ENCODE measurements around the gene KCNJ12. TPM values are rescaled to one million over a fixed set of nuclear protein-coding genes. Genes with fewer than 3 reads are reported as not detected.
"Not testable (repeated sequence)": the region's sequence is repeated elsewhere in the genome, so short reads cannot be mapped to it uniquely, and the experiment has no call there.

The KCNJ12 gene
- polyA plus RNA-seq, 3 donors, result not detected

- no peaks in the 10 kb centered on the region for H3K36me3 ChIP-seq (replicated peaks in 1 of 2; ENCODE audit: control insufficient read depth in 1 of 2, insufficient read depth in 2 of 2, low read length in 2 of 2)
- no peak overlapping the region for H3K9ac ChIP-seq (ENCODE audit: insufficient read depth, low read length, poor library complexity, severe bottlenecking)
- no peaks in the 10 kb centered on the region for H3K4me1 Mint-ChIP-seq
- H3K27me3 ChIP-seq (ENCODE audit: control insufficient read depth in 2 of 2, insufficient read depth in 2 of 2, low read length in 2 of 2), result no peaks in the 10 kb centered on the region
- H3K4me3 Mint-ChIP-seq, result no peak overlapping the region
- H3K79me2 ChIP-seq (ENCODE audit: insufficient read depth, low read length), result no peaks in the 10 kb centered on the region
- WGBS (ENCODE audit: insufficient coverage), result 77% methylated on average over 12 of the region's 21 CpGs
- H3K4me1 ChIP-seq (ENCODE audit: control insufficient read depth in 1 of 2, insufficient read depth in 2 of 2, low read length in 2 of 2), result no peaks in the 10 kb centered on the region
- H3K9me3 ChIP-seq (replicated peaks in 1 of 2; ENCODE audit: control insufficient read depth in 1 of 2, insufficient read depth in 1 of 2, low read length in 2 of 2), result no peaks in the 10 kb centered on the region
- no peak for DNase-seq
- TF ChIP-seq CTCF (IDR thresholded peaks at IDR 0.05), result no peak
- no peaks in the 10 kb centered on the region for H4K20me1 ChIP-seq (ENCODE audit: insufficient read depth, low read length)
- H3K27me3 Mint-ChIP-seq (ENCODE audit: low read depth in 3 of 3), result peaks cover 0 to 2% (median 0%) of the 10 kb centered on the region in 3 donors
- no peak overlapping the region for H3K4me2 ChIP-seq (replicated peaks; ENCODE audit: extremely low read depth, low read length, poor library complexity, severe bottlenecking)
- no peaks in the 10 kb centered on the region for H3K36me3 Mint-ChIP-seq
- no peak overlapping the region for H3K27ac Mint-ChIP-seq
- H3K4me3 ChIP-seq (replicated peaks in 1 of 3; ENCODE audit: low read depth in 2 of 3, low read length in 3 of 3), result no peak overlapping the region
- H3K9me3 Mint-ChIP-seq, result peaks cover 0 to 18% (median 5%) of the 10 kb centered on the region in 7 donors
- intact Hi-C loops (cut with micrococcal nuclease), result no loop called here
- H3K27ac ChIP-seq (ENCODE audit: low read depth in 1 of 2, low read length in 2 of 2), result no peak overlapping the region
- H2AFZ ChIP-seq (ENCODE audit: insufficient read depth, low read depth, low read length, poor library complexity, severe bottlenecking), result no peak overlapping the region
These were observed 42.5 kb downstream of the KCNJ12 start for GRCh38 chr17:21418446-21419298.

- intact Hi-C loops (cut with micrococcal nuclease), result no loop called here
- TF ChIP-seq CTCF (IDR thresholded peaks at IDR 0.05), result no peak
- H3K79me2 ChIP-seq (ENCODE audit: insufficient read depth, low read length), result no peaks in the 10 kb centered on the region
- H3K36me3 ChIP-seq (replicated peaks in 1 of 2; ENCODE audit: control insufficient read depth in 1 of 2, insufficient read depth in 2 of 2, low read length in 2 of 2), result no peaks in the 10 kb centered on the region
- no peaks in the 10 kb centered on the region for H3K4me1 ChIP-seq (ENCODE audit: control insufficient read depth in 1 of 2, insufficient read depth in 2 of 2, low read length in 2 of 2)
- H3K4me3 ChIP-seq (replicated peaks in 1 of 3; ENCODE audit: low read depth in 2 of 3, low read length in 3 of 3), result no peak overlapping the region
- no peaks in the 10 kb centered on the region for H4K20me1 ChIP-seq (ENCODE audit: insufficient read depth, low read length)
- H3K27ac ChIP-seq (ENCODE audit: low read depth in 1 of 2, low read length in 2 of 2), result no peak overlapping the region
- H3K9me3 ChIP-seq (replicated peaks in 1 of 2; ENCODE audit: control insufficient read depth in 1 of 2, insufficient read depth in 1 of 2, low read length in 2 of 2), result no peaks in the 10 kb centered on the region
- Mint-ChIP-seq H3K27ac (no peak overlapping the region), H3K4me3 (no peak overlapping the region), H3K9me3 (peaks cover 0 to 13% (median 3%) of the 10 kb centered on the region in 7 donors), H3K27me3 (ENCODE audit: low read depth in 3 of 3) (peaks cover 0 to 2% (median under 1%) of the 10 kb centered on the region in 3 donors), H3K4me1 (no peaks in the 10 kb centered on the region), H3K36me3 (no peaks in the 10 kb centered on the region)
- 79% methylated on average over 22 of the region's 25 CpGs for WGBS (ENCODE audit: insufficient coverage)
- no peak for DNase-seq
- H2AFZ ChIP-seq (ENCODE audit: insufficient read depth, low read depth, low read length, poor library complexity, severe bottlenecking), result no peak overlapping the region
- H3K4me2 ChIP-seq (replicated peaks; ENCODE audit: extremely low read depth, low read length, poor library complexity, severe bottlenecking), result no peak overlapping the region
- H3K27me3 ChIP-seq (ENCODE audit: control insufficient read depth in 2 of 2, insufficient read depth in 2 of 2, low read length in 2 of 2), result no peaks in the 10 kb centered on the region
- H3K9ac ChIP-seq (ENCODE audit: insufficient read depth, low read length, poor library complexity, severe bottlenecking), result no peak overlapping the region
These were observed 43.4 kb downstream of the KCNJ12 start for GRCh38 chr17:21419299-21420239.

- DNase-seq; H3K4me1 Mint-ChIP-seq; H2AFZ ChIP-seq (ENCODE audit: insufficient read depth, low read depth, low read length, poor library complexity, severe bottlenecking); H3K9me3 Mint-ChIP-seq; H3K36me3 Mint-ChIP-seq; intact Hi-C loops (cut with micrococcal nuclease); H3K27ac ChIP-seq (ENCODE audit: low read depth in 1 of 2, low read length in 2 of 2); H3K36me3 ChIP-seq (replicated peaks in 1 of 2; ENCODE audit: control insufficient read depth in 1 of 2, insufficient read depth in 2 of 2, low read length in 2 of 2); H3K4me3 ChIP-seq (replicated peaks in 1 of 3; ENCODE audit: low read depth in 2 of 3, low read length in 3 of 3); H3K9me3 ChIP-seq (replicated peaks in 1 of 2; ENCODE audit: control insufficient read depth in 1 of 2, insufficient read depth in 1 of 2, low read length in 2 of 2); H3K9ac ChIP-seq (ENCODE audit: insufficient read depth, low read length, poor library complexity, severe bottlenecking); H3K79me2 ChIP-seq (ENCODE audit: insufficient read depth, low read length); H3K27ac Mint-ChIP-seq; H3K4me3 Mint-ChIP-seq; H3K4me1 ChIP-seq (ENCODE audit: control insufficient read depth in 1 of 2, insufficient read depth in 2 of 2, low read length in 2 of 2); H4K20me1 ChIP-seq (ENCODE audit: insufficient read depth, low read length); H3K4me2 ChIP-seq (replicated peaks; ENCODE audit: extremely low read depth, low read length, poor library complexity, severe bottlenecking); H3K27me3 ChIP-seq (ENCODE audit: control insufficient read depth in 2 of 2, insufficient read depth in 2 of 2, low read length in 2 of 2); H3K27me3 Mint-ChIP-seq (ENCODE audit: low read depth in 3 of 3): not testable (repeated sequence)
- WGBS (ENCODE audit: insufficient coverage), result 86% methylated on average over 9 of the region's 11 CpGs
These were observed 44.4 kb downstream of the KCNJ12 start for GRCh38 chr17:21420503-21421090.

All from CD14-positive monocyte (primary cell).